Measurements from ENCODE around the gene KNDC1.

Gene KNDC1

GRCh38 chr10:133197786-133198185, 37.8 kb downstream of the KNDC1 start:
- FAIRE-seq (no peak), DNase-seq (ENCODE audit: insufficient read length, low spot score) (no peak)
- no peak for TF ChIP-seq POLR2A (IDR thresholded peaks at IDR 0.05; ENCODE audit: low read depth, low read length)

DNA sequence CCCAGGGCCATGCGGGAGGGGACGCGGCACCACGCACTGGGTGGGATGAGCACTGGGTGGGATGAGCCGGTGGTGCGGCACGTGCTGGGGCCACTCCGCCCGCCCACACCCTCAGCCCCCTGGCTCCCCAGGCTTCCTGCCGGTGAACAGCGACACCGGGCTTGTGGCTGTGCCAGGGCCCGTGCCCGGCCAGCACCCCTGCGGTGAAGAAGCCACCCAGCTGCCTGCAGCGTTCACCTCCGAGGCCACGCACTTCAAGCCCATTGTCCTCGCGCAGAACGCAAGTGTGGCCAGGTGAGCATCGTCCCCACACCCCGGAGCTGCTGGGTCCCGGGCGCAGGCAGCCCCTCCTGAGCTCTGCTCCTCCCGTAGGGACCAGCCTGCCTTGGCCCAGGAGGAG, 38.2 kb downstream of the KNDC1 start:
- FAIRE-seq (no peak), DNase-seq (ENCODE audit: insufficient read length, low spot score) (no peak)
- TF ChIP-seq POLR2A (IDR thresholded peaks at IDR 0.05; ENCODE audit: low read depth, low read length), result no peak

DNA sequence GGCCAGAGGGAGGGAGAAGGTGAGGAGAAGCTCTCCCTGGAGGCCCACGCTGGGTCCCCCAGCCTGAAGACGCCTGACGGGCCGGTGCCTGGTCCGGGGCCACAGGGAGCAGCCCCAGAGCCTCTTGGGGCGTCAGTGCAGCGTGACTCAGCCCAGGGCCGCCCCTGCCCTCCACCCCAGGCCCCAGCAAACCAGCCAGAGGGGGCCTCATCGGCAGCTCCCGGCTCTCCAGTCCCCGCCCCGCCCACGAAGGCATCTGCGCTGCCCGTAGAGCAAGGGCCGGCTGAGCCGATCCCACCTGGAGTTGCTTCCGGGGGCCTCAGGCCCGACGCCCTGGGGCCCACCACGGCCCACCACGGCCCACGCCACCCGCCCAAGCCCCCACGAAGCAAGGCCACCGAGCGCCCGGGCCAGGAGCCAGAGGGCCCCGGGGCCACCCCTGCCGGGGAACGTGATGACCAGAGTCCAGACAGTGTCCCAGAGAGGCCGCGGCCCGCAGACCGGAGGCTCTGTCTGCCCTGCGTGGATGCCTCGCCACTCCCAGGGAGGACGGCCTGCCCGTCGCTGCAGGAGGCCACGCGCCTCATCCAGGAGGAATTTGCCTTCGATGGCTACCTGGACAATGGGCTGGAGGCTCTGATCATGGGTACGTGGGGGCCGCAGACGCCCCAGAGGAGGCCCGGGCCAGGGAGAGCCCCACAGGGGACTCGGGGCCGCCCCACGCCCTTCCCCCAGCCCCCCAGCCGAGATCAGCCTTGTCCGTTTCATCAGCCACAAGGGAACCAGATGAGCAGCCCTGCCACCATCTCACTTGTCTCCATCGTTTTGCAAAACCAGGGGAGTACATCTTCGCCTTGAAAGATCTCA, 38.8 kb downstream of the KNDC1 start:
- DNase-seq (ENCODE audit: insufficient read length, low spot score), result no peak
- no peak for TF ChIP-seq POLR2A (IDR thresholded peaks at IDR 0.05; ENCODE audit: low read depth, low read length)

DNA sequence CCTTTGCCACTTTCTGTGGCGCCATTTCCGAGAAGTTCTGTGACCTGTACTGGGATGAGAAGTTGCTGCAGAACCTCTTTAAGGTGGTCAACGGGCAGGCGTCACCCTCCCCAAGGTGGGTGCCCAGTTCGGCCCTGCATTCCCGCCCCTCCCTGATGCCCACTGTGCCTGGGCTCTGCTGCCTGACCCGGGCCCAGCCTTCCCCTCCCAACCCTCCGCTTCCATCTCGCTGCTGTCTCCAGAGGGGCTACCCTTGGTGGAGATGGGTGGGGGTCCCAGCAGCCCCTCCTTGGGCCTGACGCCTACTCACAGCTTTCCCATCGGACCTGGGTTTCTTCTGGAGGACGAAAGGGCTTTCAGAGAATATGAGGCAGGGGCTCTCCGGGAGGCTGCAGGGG, 39.5 kb downstream of the KNDC1 start:
- FAIRE-seq (no peak), DNase-seq (ENCODE audit: insufficient read length, low spot score) (no peak)
- no peak for TF ChIP-seq POLR2A (IDR thresholded peaks at IDR 0.05; ENCODE audit: low read depth, low read length)

More for the DNA sequence above, 38.8 kb downstream of the KNDC1 start:
- FAIRE-seq, result no peak

DNA sequence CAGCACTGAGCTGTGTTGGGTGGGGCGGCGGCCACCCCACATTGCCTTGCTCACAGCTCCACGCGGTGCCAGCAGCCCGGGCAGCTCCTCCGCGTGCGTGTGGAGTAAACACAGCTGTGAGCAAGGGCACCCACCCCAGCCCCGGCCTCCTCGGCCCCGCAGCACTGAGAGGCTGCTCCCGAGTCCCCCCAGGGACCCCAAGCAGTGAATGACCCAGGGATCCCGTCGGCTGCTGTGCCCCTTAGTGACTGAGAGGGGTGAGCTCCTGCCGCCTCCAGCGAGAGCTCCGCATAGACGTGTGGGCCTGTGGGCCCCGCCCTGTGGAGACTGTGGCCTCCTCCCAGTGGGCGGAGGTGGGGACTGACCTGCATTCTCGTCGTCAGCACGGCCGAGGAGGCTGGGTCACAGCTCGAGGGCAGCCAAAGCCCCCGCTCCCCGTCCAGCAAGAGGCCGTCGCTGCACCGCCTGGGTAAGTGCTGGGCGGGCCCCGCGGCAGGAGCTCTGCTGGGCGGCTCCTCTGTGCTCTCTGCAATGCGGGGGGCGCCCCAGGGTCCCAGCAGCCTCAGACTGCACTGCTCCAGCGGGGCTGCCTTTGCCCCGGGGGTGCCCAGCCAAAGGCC, 40.1 kb downstream of the KNDC1 start:
- FAIRE-seq (no peak), DNase-seq (ENCODE audit: insufficient read length, low spot score) (no peak)
- no peak for TF ChIP-seq POLR2A (IDR thresholded peaks at IDR 0.05; ENCODE audit: low read depth, low read length)

DNA sequence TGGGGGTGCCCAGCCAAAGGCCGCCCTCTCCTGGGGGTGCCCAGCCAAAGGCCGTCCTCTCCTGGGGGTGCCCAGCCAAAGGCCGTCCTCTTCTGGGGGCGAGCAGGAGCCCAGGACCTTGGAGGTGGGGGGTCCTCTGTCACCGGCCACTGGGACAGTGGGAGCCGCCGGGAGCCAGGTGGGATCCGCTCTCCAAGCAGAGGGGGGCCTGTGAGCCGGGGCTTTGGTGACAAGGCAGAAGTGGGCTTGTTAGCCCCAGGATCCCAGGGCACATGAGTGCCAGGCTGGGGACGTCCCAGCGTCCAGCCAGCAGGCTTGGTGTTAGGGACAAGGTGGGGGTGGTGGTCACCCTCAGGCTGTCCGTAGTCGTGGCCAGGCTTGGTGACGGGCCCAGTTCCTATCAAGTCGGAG, 40.6 kb downstream of the KNDC1 start:
- FAIRE-seq, result no peak
- no peak for TF ChIP-seq POLR2A (IDR thresholded peaks at IDR 0.05; ENCODE audit: low read depth, low read length)
- no peak for DNase-seq (ENCODE audit: insufficient read length, low spot score)

- TF ChIP-seq POLR2A (IDR thresholded peaks at IDR 0.05; ENCODE audit: low read depth, low read length), result no peak
- FAIRE-seq, result no peak
- DNase-seq (ENCODE audit: insufficient read length, low spot score), result no peak
Observed at GRCh38 chr10:133201151-133201947, 41.3 kb downstream of the KNDC1 start.

- no peak for TF ChIP-seq POLR2A (IDR thresholded peaks at IDR 0.05; ENCODE audit: low read depth, low read length)
- FAIRE-seq (no peak), DNase-seq (ENCODE audit: insufficient read length, low spot score) (no peak)
Observed at GRCh38 chr10:133201948-133202725, 42.1 kb downstream of the KNDC1 start.

DNA sequence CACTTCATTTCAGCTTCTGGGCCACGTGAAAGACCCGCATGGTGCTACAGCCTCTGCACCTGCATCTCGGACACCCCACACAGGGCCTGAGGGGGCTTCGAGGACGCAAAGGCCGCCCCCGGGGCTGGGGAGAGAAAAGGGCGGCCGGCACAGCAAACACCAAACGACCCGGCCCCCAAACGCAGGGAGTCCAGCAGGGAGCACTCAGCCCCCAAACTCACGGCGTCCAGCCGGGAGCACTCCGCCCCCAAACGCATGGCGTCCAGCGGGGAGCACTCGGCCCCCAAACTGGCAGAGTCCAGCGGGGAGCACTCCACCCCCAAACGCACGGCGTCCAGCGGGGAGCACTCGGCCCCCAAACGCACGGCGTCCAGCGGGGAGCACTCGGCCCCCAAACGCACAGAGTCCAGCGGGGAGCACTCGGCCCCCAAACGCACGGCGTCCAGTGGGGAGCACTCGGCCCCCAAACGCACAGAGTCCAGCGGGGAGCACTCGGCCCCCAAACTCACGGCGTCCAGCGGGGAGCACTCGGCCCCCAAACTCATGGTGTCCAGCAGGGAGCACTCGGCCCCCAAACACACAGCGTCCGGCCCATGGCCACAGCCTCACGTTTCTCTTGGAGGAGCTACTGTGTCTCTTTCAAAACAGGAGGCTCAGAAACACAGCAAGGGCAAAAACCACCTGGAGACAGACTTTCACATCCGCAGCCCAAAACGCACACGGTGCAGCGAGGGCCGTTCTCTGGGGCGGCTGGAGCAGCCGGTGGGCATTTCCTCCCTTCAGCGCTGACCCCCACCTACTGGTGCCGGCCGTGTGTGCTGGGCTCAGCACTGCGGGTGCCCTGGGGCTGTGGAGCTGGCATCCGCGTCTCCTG, 43.0 kb downstream of the KNDC1 start:
- no peak for FAIRE-seq

GRCh38 chr10:133203652-133204195, 43.7 kb downstream of the KNDC1 start:
- TF ChIP-seq POLR2A (IDR thresholded peaks at IDR 0.05; ENCODE audit: low read depth, low read length), result no peak
- FAIRE-seq (no peak), DNase-seq (ENCODE audit: insufficient read length, low spot score) (no peak)

More for the DNA sequence above, 43.0 kb downstream of the KNDC1 start:
- TF ChIP-seq POLR2A (IDR thresholded peaks at IDR 0.05; ENCODE audit: low read depth, low read length), result no peak
- no peak for DNase-seq (ENCODE audit: insufficient read length, low spot score)

- TF ChIP-seq POLR2A (IDR thresholded peaks at IDR 0.05; ENCODE audit: low read depth, low read length), result no peak
- FAIRE-seq, result no peak
Observed at GRCh38 chr10:133204226-133205015, 44.4 kb downstream of the KNDC1 start.

GRCh38 chr10:133205146-133205545, 45.1 kb downstream of the KNDC1 start:
- TF ChIP-seq POLR2A (IDR thresholded peaks at IDR 0.05; ENCODE audit: low read depth, low read length), result no peak

More at GRCh38 chr10:133204226-133205015, 44.4 kb downstream of the KNDC1 start:
- no peak for DNase-seq (ENCODE audit: insufficient read length, low spot score)

More at GRCh38 chr10:133205146-133205545, 45.1 kb downstream of the KNDC1 start:
- DNase-seq (ENCODE audit: insufficient read length, low spot score), result no peak
- no peak for FAIRE-seq

Data from H54 (cell line).